ENCODE results near the gene PLAGL2.

GRCh38 chr20:32160341-32160740, 47.2 kb downstream of the PLAGL2 start:
- TF ChIP-seq YY1 (IDR thresholded peaks at IDR 0.05; ENCODE audit: insufficient read depth, insufficient read length) (no peak), ZNF274 (IDR thresholded peaks at IDR 0.05; ENCODE audit: low read depth, low read length) (no peak), SUZ12 (IDR thresholded peaks at IDR 0.05; ENCODE audit: extremely low read depth, insufficient read depth, insufficient read length) (no peak)

Data from NT2/D1 (cell line).